IMR-90 (cell line): ENCODE data around the gene TTF2. TPM values are rescaled to one million over a fixed set of nuclear protein-coding genes. Genes with fewer than 3 reads are reported as not detected.
A peak's percentile ranks its signal among the peaks of the same experiment; 100 is the strongest.

Source experiments
- ATAC-seq: fragments of 200-7000 bp; cut with Tn5 transposase; 2 replicates; pipeline ENCODE4 v1.9.1; 2020; ENCODE audit warnings: low read depth, mild to moderate bottlenecking, moderate library complexity
- BruUV-seq: library from RNA; stranded (reverse); fragments of 400-500 nt; replicated peaks from 2 replicates; lab custom pipeline; 2021; lab: Mats Ljungman, UMichigan
- CTCF ChIA-PET: fragments of 300-600 bp; formaldehyde crosslinking; extraction: SDS; loops from one replicate; lab custom pipeline; 2021; ENCODE audit warnings: antibody characterized with exemption; lab: Yijun Ruan, JAX
- POLR2A ChIA-PET: fragments of 300-600 bp; sonication (Branson Sonifier 250); formaldehyde crosslinking; loops from one replicate; lab custom pipeline; 2022; ENCODE audit warnings: antibody characterized with exemption; ENCODE audit not compliant: unreplicated experiment; lab: Charles Lee
- DNase-seq: peaks from one replicate; pipeline ENCODE4 v3.0.0; 2013
- H2AFZ ChIP-seq: replicated peaks from 2 replicates; pipeline ENCODE3; 2013; ENCODE audit warnings: low read length, mild to moderate bottlenecking; ENCODE audit not compliant: poor library complexity
- H2AK5ac ChIP-seq: 2 replicates; pipeline ENCODE4 v1.6.1; 2013; ENCODE audit warnings: low read depth, low read length, inconsistent platforms
- H2AK9ac ChIP-seq: replicated peaks from 2 replicates; pipeline ENCODE3; 2013; ENCODE audit warnings: mild to moderate bottlenecking, low read depth, low read length, moderate library complexity; ENCODE audit not compliant: poor library complexity
- H2BK120ac ChIP-seq: 2 replicates; pipeline ENCODE4 v1.6.1; 2013; ENCODE audit warnings: low read depth, low read length, inconsistent platforms
- H2BK15ac ChIP-seq: 3 replicates; pipeline ENCODE4 v1.6.1; 2013; ENCODE audit warnings: low read depth, low read length, inconsistent platforms
- H2BK20ac ChIP-seq: 2 replicates; pipeline ENCODE4 v1.6.1; 2013; ENCODE audit warnings: low read depth, mild to moderate bottlenecking, inconsistent platforms, low read length, moderate library complexity
- H2BK5ac ChIP-seq: 2 replicates; pipeline ENCODE4 v1.6.1; 2013; ENCODE audit warnings: mild to moderate bottlenecking, low read depth, low read length, inconsistent platforms; ENCODE audit not compliant: poor library complexity, severe bottlenecking
- H3K14ac ChIP-seq: replicated peaks from 2 replicates; pipeline ENCODE4 v1.6.1; 2013; ENCODE audit warnings: low read depth, low read length, inconsistent platforms
- H3K18ac ChIP-seq: 2 replicates; pipeline ENCODE4 v1.6.1; 2013; ENCODE audit warnings: low read depth, low read length, control low read depth
- H3K23ac ChIP-seq: 2 replicates; pipeline ENCODE4 v1.6.1; 2013; ENCODE audit warnings: low read depth, low read length, inconsistent platforms
- H3K27ac ChIP-seq: 2 replicates; pipeline ENCODE4 v1.5.1; 2013; ENCODE audit warnings: mild to moderate bottlenecking, control low read depth, low read length; ENCODE audit not compliant: insufficient read depth
- H3K27me3 ChIP-seq: 2 replicates; pipeline ENCODE4 v1.6.1; 2013; ENCODE audit warnings: low read length; ENCODE audit not compliant: control insufficient read depth, insufficient read depth
- H3K36me3 ChIP-seq: 2 replicates; pipeline ENCODE4 v1.6.1; 2013; ENCODE audit warnings: low read length, mixed read lengths; ENCODE audit not compliant: control insufficient read depth, insufficient read depth
- H3K4ac ChIP-seq: 2 replicates; pipeline ENCODE4 v1.6.1; 2013; ENCODE audit warnings: low read depth, low read length, inconsistent platforms
- H3K4me1 ChIP-seq: 2 replicates; pipeline ENCODE4 v1.6.1; 2013; ENCODE audit warnings: low read length, mixed read lengths; ENCODE audit not compliant: control insufficient read depth, insufficient read depth
- H3K4me2 ChIP-seq: 2 replicates; pipeline ENCODE4 v1.6.1; 2013; ENCODE audit warnings: low read depth, mild to moderate bottlenecking, control low read depth, low read length, moderate library complexity
- H3K4me3 ChIP-seq: 2 replicates; pipeline ENCODE4 v1.5.1; 2013; ENCODE audit warnings: low read depth, mild to moderate bottlenecking, control low read depth, low read length, moderate library complexity; ENCODE audit not compliant: insufficient read depth
- H3K56ac ChIP-seq: 2 replicates; pipeline ENCODE4 v1.6.1; 2013; ENCODE audit warnings: low read length, inconsistent platforms; ENCODE audit not compliant: insufficient read depth; ENCODE audit errors: extremely low read depth
- H3K79me1 ChIP-seq, 2 experiments: 2 replicates each; pipeline ENCODE4 v1.6.1; 2013; ENCODE audit warnings: low read length in 2 of 2, inconsistent platforms in 1 of 2, low read depth in 1 of 2
- H3K9ac ChIP-seq: 2 replicates; pipeline ENCODE4 v1.6.1; 2013; ENCODE audit warnings: low read depth, low read length, control low read depth
- H3K9me1 ChIP-seq: 2 replicates; pipeline ENCODE4 v1.6.1; 2013; ENCODE audit warnings: low read length, inconsistent platforms; ENCODE audit not compliant: insufficient read depth
- H3K9me3 ChIP-seq: 2 replicates; pipeline ENCODE4 v1.6.1; 2013; ENCODE audit warnings: low read length; ENCODE audit not compliant: control insufficient read depth, insufficient read depth
- H4K20me1 ChIP-seq: 2 replicates; pipeline ENCODE4 v1.6.1; 2013; ENCODE audit warnings: low read length, inconsistent platforms; ENCODE audit not compliant: insufficient read depth
- H4K5ac ChIP-seq: 2 replicates; pipeline ENCODE4 v1.6.1; 2013; ENCODE audit warnings: mild to moderate bottlenecking, low read depth, low read length, control low read depth
- H4K8ac ChIP-seq, 2 experiments: 2 replicates each; pipeline ENCODE4 v1.6.1; 2013; ENCODE audit warnings: low read depth in 2 of 2, low read length in 2 of 2, control low read depth in 1 of 2, inconsistent platforms in 1 of 2
- H4K91ac ChIP-seq: 2 replicates; pipeline ENCODE4 v1.6.1; 2013; ENCODE audit warnings: low read depth, low read length, inconsistent platforms; ENCODE audit not compliant: insufficient read depth
- CEBPB ChIP-seq: IDR thresholded peaks from 2 replicates; pipeline ENCODE4 v1.6.1; 2012; ENCODE audit warnings: low read depth, low read length, improper control_type of control experiment
- ELK1 ChIP-seq: fragments of 150-350 bp; IDR thresholded peaks from 2 replicates; pipeline ENCODE4 v1.6.1; 2016; ENCODE audit warnings: low read depth, mild to moderate bottlenecking, low read length, moderate library complexity, borderline replicate concordance
- FOS ChIP-seq: fragments of 150-350 bp; IDR thresholded peaks from 2 replicates; pipeline ENCODE4 v1.6.1; 2016; ENCODE audit warnings: low read depth, low read length
- WGBS, 2 experiments: methylation state at CpG; one replicate each; pipeline versions ENCODE4 v1.1.5 to v1.1.7; 2013; ENCODE audit warnings: missing lambda C conversion rate in 2 of 2; ENCODE audit not compliant: insufficient read length in 1 of 2; ENCODE audit errors: extremely low coverage in 2 of 2; 5-methylcytosine and 5-hydroxymethylcytosine counted together
- dilution Hi-C: fragments of 300-500 bp; cut with HindIII; formaldehyde crosslinking; loops from one replicate; pipeline ENCODE4 v1.14.3; 2018; ENCODE audit warnings: low sequenced_read_pairs; ENCODE audit not compliant: unreplicated experiment
- in situ Hi-C: fragments of 300-500 bp; cut with MboI; formaldehyde crosslinking; loops from 3 replicates; pipeline ENCODE4 v1.14.3; 2019; ENCODE audit warnings: low sequenced_read_pairs, inconsistent platforms, mixed read lengths
- intact Hi-C: fragments of 100-400 bp; cut with micrococcal nuclease; formaldehyde crosslinking; loops from 2 replicates; pipeline ENCODE4 v1.10.0; 2022
- polyA plus RNA-seq, 3 experiments: library from polyadenylated mRNA; depleted of rRNA; stranded (reverse); fragments of >200 nt; gene quantifications; 2 replicates each; pipeline ENCODE4 v1.2.3, GENCODE V29; 2012; ENCODE audit warnings: low replicate concordance in 1 of 3
- total RNA-seq: library from RNA; depleted of rRNA; stranded (reverse); fragments of >200 nt; gene quantifications from 2 replicates; pipeline ENCODE4 v1.2.3, GENCODE V29; 2012

Gene TTF2
- total and polyA plus RNA-seq, 2 of the 4 experiments (the other 2 are of a cell fraction), result 11.5 to 14.7 TPM

GRCh38 chr1:117061986-117062415 lies 1.9 kb downstream of the TTF2 start:
- no peak overlapping the region for H3K4me3 ChIP-seq
- H4K8ac ChIP-seq, result no peak overlapping the region
- H3K56ac ChIP-seq, result no peak overlapping the region
- ChIA-PET POLR2A (no interaction called here), CTCF (interaction anchor here (1.4 kb wide), 1 partner anchor 223 kb away, joined by 6 read pairs; no protein-coding TSS in a partner anchor)
- TF ChIP-seq CEBPB (peak; percentile 53; the same call in 1 of the 2 replicates), ELK1 (no peak), FOS (peak; percentile 24; the same call in 1 of the 2 replicates)
- no peak overlapping the region for H2AFZ ChIP-seq
- BruUV-seq, result no TSS peak
- no peak overlapping the region for H2BK20ac ChIP-seq
- H4K5ac ChIP-seq, result no peak overlapping the region
- H2BK15ac ChIP-seq, result no peak overlapping the region
- H3K18ac ChIP-seq, result no peak overlapping the region
- H3K36me3 ChIP-seq, result no peaks in the 10 kb centered on the region
- intact Hi-C loops (loop anchor here (10.0 kb wide), 2 partner anchors 693 to 863 kb away; partner anchors contain the start of genes GDAP2 and WDR3), dilution Hi-C loops (no loop called here), in situ Hi-C loops (no loop called here)
- H3K4me1 ChIP-seq, result no peaks in the 10 kb centered on the region; the same call in 1 of the 2 replicates
- ATAC-seq, result peak; percentile 9; the same call in 1 of the 2 replicates
- no peak overlapping the region for H2AK5ac ChIP-seq
- no peak overlapping the region for H2BK120ac ChIP-seq
- DNase-seq, result peak; percentile 88
- no peak overlapping the region for H3K4ac ChIP-seq
- H3K27ac ChIP-seq, result no peak overlapping the region
- peaks cover 3% of the 10 kb centered on the region; the same call in 1 of the 2 replicates for H3K9me1 ChIP-seq
- H3K79me1 ChIP-seq, result peaks cover 0 to 11% of the 10 kb centered on the region in 2 experiments; a peak in 2 of 4 replicates
- H3K23ac ChIP-seq, result no peak overlapping the region
- no peak overlapping the region for H4K91ac ChIP-seq
- no peak overlapping the region; the same call in 1 of the 2 replicates for H3K4me2 ChIP-seq
- no peaks in the 10 kb centered on the region for H3K9me3 ChIP-seq
- H2AK9ac ChIP-seq, result no peak overlapping the region
- no peaks in the 10 kb centered on the region for H3K27me3 ChIP-seq
- no peak overlapping the region for H3K9ac ChIP-seq
- whole genome bisulfite sequencing, 2 experiments, result 0% methylated on average over 1 of the region's 2 CpGs; no CpG with 5 or more reads in 1 of the 2 experiments
- no peaks in the 10 kb centered on the region for H4K20me1 ChIP-seq
- H2BK5ac ChIP-seq, result no peak overlapping the region
- H3K14ac ChIP-seq, result no peak overlapping the region
